Brain microvascular endothelial cell (primary cell): ENCODE data around the gene SOWAHC.

ENCODE experiments used
- DNase-seq: peaks from one replicate; pipeline ENCODE4 v3.0.0-alpha.2; 2020
- H3K27ac ChIP-seq: fragments of 250-450 bp; sonication (Bioruptor Pico); 2 replicates; pipeline ENCODE4 v1.5.1; 2020; ENCODE audit warnings: mild to moderate bottlenecking, moderate library complexity
- H3K27me3 ChIP-seq: fragments of 250-450 bp; sonication (Bioruptor Pico); replicated peaks from 2 replicates; pipeline ENCODE4 v1.5.1; 2020; ENCODE audit warnings: mild to moderate bottlenecking
- H3K36me3 ChIP-seq: fragments of 250-450 bp; sonication (Bioruptor Pico); replicated peaks from 2 replicates; pipeline ENCODE4 v1.5.1; 2020; ENCODE audit warnings: mild to moderate bottlenecking
- H3K4me3 ChIP-seq: 2 replicates; pipeline ENCODE4 v1.5.1; 2011; ENCODE audit warnings: low read depth, mild to moderate bottlenecking, control low read depth, low read length, moderate library complexity
- CTCF ChIP-seq: IDR thresholded peaks from 2 replicates; pipeline ENCODE4 v1.5.1; 2011; ENCODE audit warnings: low read depth, mild to moderate bottlenecking, moderate library complexity, low read length, control low read depth, inconsistent platforms; ENCODE audit errors: missing control alignments
- in situ Hi-C: cut with HindIII; loops from 2 replicates; pipeline ENCODE4 v1.10.0; 2017; ENCODE audit warnings: low sequenced_read_pairs, low pct_ligation_motif_present

The SOWAHC gene

GRCh38 chr2:109659396-109660045, 45.4 kb downstream of the SOWAHC start:
- in situ Hi-C loops, result no loop called here
- no peaks in the 10 kb centered on the region for H3K36me3 ChIP-seq
- H3K27ac ChIP-seq, result no peak overlapping the region
- no peak for TF ChIP-seq CTCF
- H3K27me3 ChIP-seq, result no peaks in the 10 kb centered on the region
- no peak for DNase-seq
- no peak overlapping the region for H3K4me3 ChIP-seq

DNA sequence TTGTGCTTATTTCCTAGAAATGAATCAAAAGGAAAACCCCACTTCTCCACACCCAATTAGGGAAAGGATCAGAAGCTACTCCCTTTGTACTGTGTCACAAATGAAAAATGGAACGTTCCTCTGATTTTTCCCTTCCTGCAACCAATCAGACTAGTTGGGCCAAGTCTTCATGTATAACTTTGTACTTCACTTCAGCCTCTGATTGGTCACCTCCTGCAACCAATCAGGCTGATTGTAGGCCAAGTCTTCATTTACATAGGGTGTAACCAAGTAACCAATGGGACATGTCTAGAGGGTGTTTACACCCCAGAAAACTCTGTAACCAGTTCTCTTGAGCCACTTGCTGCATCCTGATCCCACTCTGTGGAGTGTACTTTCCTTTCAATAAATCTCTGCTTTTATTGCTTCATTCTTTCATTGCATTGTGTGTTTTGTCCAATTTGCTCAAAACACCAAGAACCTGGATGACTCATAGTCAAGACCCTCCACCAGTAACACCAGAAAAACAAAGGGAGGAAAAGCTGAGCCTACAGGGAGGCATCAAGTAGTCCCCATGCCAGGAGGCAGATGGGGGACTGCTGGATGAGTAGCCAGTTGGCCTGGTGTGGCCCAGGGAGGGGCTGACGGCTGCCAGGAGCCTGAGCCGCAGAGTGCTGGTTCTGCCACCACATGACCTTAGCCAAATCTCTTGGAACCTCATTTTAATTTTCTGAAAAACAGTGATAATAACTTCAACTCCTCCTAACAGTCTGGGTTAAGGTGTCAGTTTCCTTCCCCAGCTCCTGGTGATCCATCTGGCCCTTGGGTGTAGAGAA, 46.1 kb downstream of the SOWAHC start:
- DNase-seq, result no peak
- no peak overlapping the region for H3K27ac ChIP-seq
- in situ Hi-C loops, result no loop called here
- no peak for TF ChIP-seq CTCF
- H3K4me3 ChIP-seq, result no peak overlapping the region
- H3K36me3 ChIP-seq, result no peaks in the 10 kb centered on the region
- H3K27me3 ChIP-seq, result no peaks in the 10 kb centered on the region

GRCh38 chr2:109662889-109663288, 48.7 kb downstream of the SOWAHC start:
- H3K27ac ChIP-seq, result no peak overlapping the region
- in situ Hi-C loops, result no loop called here
- H3K27me3 ChIP-seq, result peaks cover 2% of the 10 kb centered on the region
- H3K36me3 ChIP-seq, result no peaks in the 10 kb centered on the region
- peak; percentile 22 for TF ChIP-seq CTCF
- H3K4me3 ChIP-seq, result no peak overlapping the region
- DNase-seq, result no peak

DNA sequence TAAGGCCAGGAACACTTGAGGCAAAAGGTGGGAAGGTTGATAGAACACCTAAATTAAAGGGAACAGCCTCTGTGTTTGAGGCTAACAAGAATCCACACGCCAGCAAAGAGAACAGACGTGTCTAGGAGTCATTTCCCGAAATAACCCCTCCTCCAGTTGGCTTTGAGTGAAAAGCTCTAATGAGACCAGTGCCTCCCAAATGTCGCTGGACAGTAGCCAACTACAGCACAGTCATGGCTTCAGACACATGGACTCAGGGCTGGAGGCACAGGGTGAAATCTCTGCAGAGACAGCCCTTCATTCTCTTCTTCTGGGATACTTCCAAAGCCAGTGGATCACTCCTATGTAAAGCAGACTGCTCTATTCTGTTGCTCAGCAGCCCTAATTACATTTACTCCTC, 49.6 kb downstream of the SOWAHC start:
- peak; percentile 33 for DNase-seq
- Histone ChIP-seq H3K27me3 (peaks cover 2% of the 10 kb centered on the region), H3K36me3 (no peaks in the 10 kb centered on the region), H3K4me3 (no peak overlapping the region), H3K27ac (no peak overlapping the region)
- in situ Hi-C loops, result no loop called here
- no peak for TF ChIP-seq CTCF

- in situ Hi-C loops, result no loop called here
- Histone ChIP-seq H3K27ac (no peak overlapping the region), H3K36me3 (no peaks in the 10 kb centered on the region), H3K4me3 (no peak overlapping the region), H3K27me3 (peaks cover 2% of the 10 kb centered on the region)
- no peak for TF ChIP-seq CTCF
- no peak for DNase-seq
Observed at GRCh38 chr2:109666466-109666865, 52.3 kb downstream of the SOWAHC start.
